Activated naive CD8-positive, alpha-beta T cell (primary cell): Measurements from ENCODE around the gene MEGF11.
A peak's percentile ranks its signal among the peaks of the same experiment; 100 is the strongest.

Experiments used
- H3K27ac Mint-ChIP-seq: one replicate; pipeline ENCODE4 v1.8.0; 2021; ENCODE audit warnings: mixed read lengths
- H3K27me3 Mint-ChIP-seq: one replicate; pipeline ENCODE4 v1.8.0; 2021; ENCODE audit warnings: mixed read lengths
- H3K36me3 Mint-ChIP-seq: one replicate; pipeline ENCODE4 v1.8.0; 2021; ENCODE audit warnings: mixed read lengths
- H3K4me1 Mint-ChIP-seq: one replicate; pipeline ENCODE4 v1.8.0; 2021; ENCODE audit warnings: low read depth, mixed read lengths
- H3K4me3 Mint-ChIP-seq: one replicate; pipeline ENCODE4 v1.8.0; 2021; ENCODE audit warnings: mild to moderate bottlenecking, mixed read lengths
- H3K9me3 Mint-ChIP-seq: one replicate; pipeline ENCODE4 v1.8.0; 2021; ENCODE audit warnings: low read depth, mixed read lengths

The MEGF11 gene

DNA sequence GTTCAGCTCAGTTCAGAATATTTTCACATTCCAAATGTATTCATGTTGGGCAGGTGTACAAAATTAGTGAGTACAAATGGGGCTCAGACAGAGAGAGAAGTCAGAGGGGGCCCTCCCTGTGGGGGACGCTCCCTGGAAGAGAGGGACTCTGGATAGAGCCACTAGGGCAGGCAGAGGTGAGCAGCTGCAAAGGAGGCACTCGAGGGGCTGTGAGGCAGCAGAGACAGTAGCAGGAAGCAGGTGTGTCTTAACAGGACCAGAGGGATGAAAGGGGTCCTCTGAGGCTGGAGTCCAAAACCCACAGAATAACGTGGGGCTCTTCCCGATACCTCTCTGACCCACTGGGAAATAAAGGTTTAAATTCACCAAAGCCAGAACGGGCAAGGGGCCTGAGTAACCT is 127.1 kb downstream of the MEGF11 start:
- Mint-ChIP-seq H3K36me3 (no peaks in the 10 kb centered on the region), H3K4me1 (no peaks in the 10 kb centered on the region), H3K9me3 (no peaks in the 10 kb centered on the region), H3K27ac (no peak overlapping the region), H3K27me3 (peaks cover 2% of the 10 kb centered on the region), H3K4me3 (no peak overlapping the region)

GRCh38 chr15:66126031-66126441 is 127.5 kb downstream of the MEGF11 start:
- Mint-ChIP-seq H3K9me3 (no peaks in the 10 kb centered on the region), H3K27me3 (peaks cover 2% of the 10 kb centered on the region), H3K36me3 (no peaks in the 10 kb centered on the region), H3K27ac (no peak overlapping the region), H3K4me1 (no peaks in the 10 kb centered on the region), H3K4me3 (no peak overlapping the region)

- no peak overlapping the region for H3K4me3 Mint-ChIP-seq
- H3K27ac Mint-ChIP-seq: no peak overlapping the region
- no peaks in the 10 kb centered on the region for H3K36me3 Mint-ChIP-seq
- H3K27me3 Mint-ChIP-seq: peaks cover 2% of the 10 kb centered on the region
- H3K4me1 Mint-ChIP-seq: no peaks in the 10 kb centered on the region
- H3K9me3 Mint-ChIP-seq: no peaks in the 10 kb centered on the region
Observed at GRCh38 chr15:66124651-66125050, 128.9 kb downstream of the MEGF11 start.

DNA sequence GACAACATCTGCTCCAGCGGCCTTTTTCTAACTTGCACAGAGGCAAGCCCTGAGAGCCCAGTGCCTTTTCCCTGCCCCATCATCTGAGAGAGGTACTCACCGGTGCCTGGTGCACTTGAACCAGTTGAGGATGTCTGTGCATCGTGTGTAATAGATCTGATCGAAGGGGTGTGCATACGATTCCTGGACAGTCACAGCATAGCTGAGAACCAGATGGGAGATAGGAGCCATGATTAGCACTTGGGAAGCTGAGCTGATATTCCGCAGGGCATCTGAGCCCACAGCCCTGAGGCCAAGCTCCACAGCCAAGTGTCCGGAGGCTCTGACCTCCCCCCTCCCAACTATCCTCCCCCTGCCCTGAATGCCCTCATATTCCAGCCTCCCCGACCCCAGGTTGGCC is 129.8 kb downstream of the MEGF11 start:
- Mint-ChIP-seq H3K27me3 (peaks cover 2% of the 10 kb centered on the region), H3K4me1 (no peaks in the 10 kb centered on the region), H3K4me3 (no peak overlapping the region), H3K27ac (no peak overlapping the region), H3K9me3 (no peaks in the 10 kb centered on the region), H3K36me3 (no peaks in the 10 kb centered on the region)

DNA sequence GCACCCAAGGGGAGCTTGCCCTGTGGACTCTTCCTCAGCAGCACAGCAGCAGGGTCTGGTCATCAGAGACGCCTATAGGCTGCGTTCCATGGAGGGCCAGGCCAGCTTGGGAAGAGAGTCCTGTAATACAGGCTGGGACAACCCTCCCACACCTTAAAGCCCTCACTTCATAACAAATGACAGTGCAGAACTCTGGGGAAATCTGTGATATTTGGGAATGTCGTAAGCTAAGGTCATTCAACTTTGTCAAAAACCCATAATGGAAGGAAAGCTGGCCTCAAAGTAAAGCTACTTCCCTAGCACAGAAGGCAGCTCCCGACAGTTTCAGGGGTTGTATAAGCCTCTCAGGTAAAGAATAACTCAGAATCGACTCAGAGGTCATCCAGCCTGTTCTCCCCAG is 133.1 kb downstream of the MEGF11 start:
- H3K27me3 Mint-ChIP-seq: peaks cover 1% of the 10 kb centered on the region
- H3K27ac Mint-ChIP-seq: no peak overlapping the region
- no peak overlapping the region for H3K4me3 Mint-ChIP-seq
- H3K36me3 Mint-ChIP-seq: no peaks in the 10 kb centered on the region
- H3K4me1 Mint-ChIP-seq: peaks cover 5% of the 10 kb centered on the region
- H3K9me3 Mint-ChIP-seq: no peaks in the 10 kb centered on the region

- Mint-ChIP-seq H3K4me1 (peaks cover 5% of the 10 kb centered on the region), H3K27ac (no peak overlapping the region), H3K4me3 (no peak overlapping the region), H3K36me3 (no peaks in the 10 kb centered on the region), H3K27me3 (peaks cover 1% of the 10 kb centered on the region), H3K9me3 (no peaks in the 10 kb centered on the region)
Observed at GRCh38 chr15:66117841-66118240, 135.7 kb downstream of the MEGF11 start.

DNA sequence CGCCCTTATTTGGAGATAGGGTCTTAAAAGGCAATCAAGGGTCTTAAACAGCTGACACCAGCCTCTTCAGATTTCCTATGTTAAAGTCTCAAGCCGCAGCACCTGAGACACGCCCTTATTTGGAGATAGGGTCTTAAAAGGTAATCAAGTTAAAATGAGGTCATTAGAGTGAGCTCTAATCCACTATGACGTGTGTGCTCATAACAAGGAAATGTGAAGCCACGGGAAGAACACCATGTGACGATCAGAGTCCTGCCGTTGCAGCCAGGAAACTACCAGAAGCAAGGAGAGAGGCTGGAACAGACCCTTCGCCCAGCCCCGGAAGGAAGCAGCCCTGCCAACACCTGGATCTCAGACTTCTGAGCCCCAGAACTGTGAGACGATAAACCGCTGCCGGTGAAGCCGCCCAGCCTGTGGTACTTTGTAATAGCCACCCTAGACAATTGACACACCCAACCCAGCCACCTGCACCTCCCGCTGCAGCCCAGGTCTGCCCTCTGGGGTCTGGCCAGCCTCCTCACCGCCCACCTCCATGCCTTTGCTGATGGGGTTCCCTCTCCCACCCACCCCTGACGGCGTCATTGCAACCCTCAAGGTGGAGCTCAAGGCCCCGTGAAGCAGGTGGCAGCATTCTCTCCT is 137.9 kb downstream of the MEGF11 start:
- Mint-ChIP-seq H3K36me3 (no peaks in the 10 kb centered on the region), H3K9me3 (no peaks in the 10 kb centered on the region), H3K27ac (no peak overlapping the region), H3K27me3 (peaks cover 1% of the 10 kb centered on the region), H3K4me3 (peak overlapping the region; percentile 2), H3K4me1 (peaks cover 5% of the 10 kb centered on the region)

GRCh38 chr15:66114863-66115425 is 138.6 kb downstream of the MEGF11 start:
- no peaks in the 10 kb centered on the region for H3K9me3 Mint-ChIP-seq
- no peaks in the 10 kb centered on the region for H3K36me3 Mint-ChIP-seq
- H3K27ac Mint-ChIP-seq: no peak overlapping the region
- H3K4me3 Mint-ChIP-seq: no peak overlapping the region
- peaks cover 5% of the 10 kb centered on the region for H3K4me1 Mint-ChIP-seq
- H3K27me3 Mint-ChIP-seq: peaks cover 1% of the 10 kb centered on the region

- H3K4me1 Mint-ChIP-seq: peaks cover 5% of the 10 kb centered on the region
- H3K27me3 Mint-ChIP-seq: peaks cover 8% of the 10 kb centered on the region
- no peaks in the 10 kb centered on the region for H3K36me3 Mint-ChIP-seq
- H3K9me3 Mint-ChIP-seq: no peaks in the 10 kb centered on the region
- no peak overlapping the region for H3K27ac Mint-ChIP-seq
- H3K4me3 Mint-ChIP-seq: no peak overlapping the region
Observed at GRCh38 chr15:66112388-66112787, 141.2 kb downstream of the MEGF11 start.

DNA sequence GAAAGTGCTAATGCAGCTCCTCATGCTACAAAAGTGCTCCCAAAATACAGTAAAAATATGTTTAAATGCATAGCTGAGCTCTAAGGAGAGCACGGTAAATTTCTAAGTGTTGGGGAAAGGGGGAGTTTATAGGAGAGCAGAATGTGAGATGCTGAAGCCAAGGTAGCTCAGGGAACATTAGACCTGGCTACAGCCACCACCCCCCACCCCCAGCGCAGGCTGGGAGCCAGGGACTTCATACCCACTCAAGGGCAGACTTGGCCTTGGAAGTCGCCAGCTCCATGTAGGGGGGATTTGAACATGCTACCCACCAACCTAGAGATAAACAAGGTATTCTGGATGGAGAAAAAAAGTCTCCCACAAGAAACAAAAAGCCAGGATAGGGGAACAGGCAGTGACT is 142.2 kb downstream of the MEGF11 start:
- no peak overlapping the region for H3K27ac Mint-ChIP-seq

GRCh38 chr15:66110864-66111263 is 142.7 kb downstream of the MEGF11 start:
- Mint-ChIP-seq H3K27ac (no peak overlapping the region), H3K36me3 (no peaks in the 10 kb centered on the region), H3K4me1 (peaks cover 2% of the 10 kb centered on the region), H3K4me3 (no peak overlapping the region), H3K9me3 (no peaks in the 10 kb centered on the region), H3K27me3 (peaks cover 8% of the 10 kb centered on the region)

More for the DNA sequence above, 142.2 kb downstream of the MEGF11 start:
- H3K4me1 Mint-ChIP-seq: peaks cover 5% of the 10 kb centered on the region
- peaks cover 8% of the 10 kb centered on the region for H3K27me3 Mint-ChIP-seq
- H3K9me3 Mint-ChIP-seq: no peaks in the 10 kb centered on the region
- H3K4me3 Mint-ChIP-seq: no peak overlapping the region
- H3K36me3 Mint-ChIP-seq: no peaks in the 10 kb centered on the region

GRCh38 chr15:66109826-66110225 is 143.7 kb downstream of the MEGF11 start:
- Mint-ChIP-seq H3K4me1 (no peaks in the 10 kb centered on the region), H3K9me3 (no peaks in the 10 kb centered on the region), H3K27me3 (peaks cover 8% of the 10 kb centered on the region), H3K27ac (no peak overlapping the region), H3K36me3 (no peaks in the 10 kb centered on the region), H3K4me3 (no peak overlapping the region)

GRCh38 chr15:66108483-66109265 is 144.9 kb downstream of the MEGF11 start:
- Mint-ChIP-seq H3K27me3 (peaks cover 8% of the 10 kb centered on the region), H3K9me3 (no peaks in the 10 kb centered on the region), H3K27ac (no peak overlapping the region), H3K36me3 (no peaks in the 10 kb centered on the region), H3K4me1 (no peaks in the 10 kb centered on the region), H3K4me3 (no peak overlapping the region)

DNA sequence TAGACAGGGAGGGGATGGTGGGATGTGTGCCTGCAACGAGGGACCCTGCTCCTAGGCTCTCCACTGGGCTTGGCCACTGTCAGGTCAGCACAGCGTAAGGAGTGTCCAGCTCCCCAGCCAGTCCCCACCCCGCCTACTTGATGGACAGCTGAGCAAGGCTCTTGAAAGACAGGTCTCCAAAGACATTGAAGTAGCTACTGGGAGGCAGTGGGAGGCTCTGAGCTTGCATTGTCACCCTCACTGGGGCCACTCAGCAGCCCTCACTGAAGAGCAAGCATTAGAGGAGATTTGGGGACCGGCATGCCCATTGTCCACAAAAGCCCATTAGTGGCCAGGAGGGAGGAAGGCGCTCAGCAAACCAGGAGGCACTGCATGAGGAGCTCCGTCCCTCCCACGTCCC is 146.5 kb downstream of the MEGF11 start:
- Mint-ChIP-seq H3K4me3 (no peak overlapping the region), H3K4me1 (no peaks in the 10 kb centered on the region), H3K27me3 (peaks cover 10% of the 10 kb centered on the region), H3K27ac (no peak overlapping the region), H3K9me3 (no peaks in the 10 kb centered on the region), H3K36me3 (no peaks in the 10 kb centered on the region)
